ENCODE data around the gene MYL1.

GRCh38 chr2:210277133-210277532, 37.8 kb downstream of the MYL1 start:
- TF ChIP-seq, protein P1, sequence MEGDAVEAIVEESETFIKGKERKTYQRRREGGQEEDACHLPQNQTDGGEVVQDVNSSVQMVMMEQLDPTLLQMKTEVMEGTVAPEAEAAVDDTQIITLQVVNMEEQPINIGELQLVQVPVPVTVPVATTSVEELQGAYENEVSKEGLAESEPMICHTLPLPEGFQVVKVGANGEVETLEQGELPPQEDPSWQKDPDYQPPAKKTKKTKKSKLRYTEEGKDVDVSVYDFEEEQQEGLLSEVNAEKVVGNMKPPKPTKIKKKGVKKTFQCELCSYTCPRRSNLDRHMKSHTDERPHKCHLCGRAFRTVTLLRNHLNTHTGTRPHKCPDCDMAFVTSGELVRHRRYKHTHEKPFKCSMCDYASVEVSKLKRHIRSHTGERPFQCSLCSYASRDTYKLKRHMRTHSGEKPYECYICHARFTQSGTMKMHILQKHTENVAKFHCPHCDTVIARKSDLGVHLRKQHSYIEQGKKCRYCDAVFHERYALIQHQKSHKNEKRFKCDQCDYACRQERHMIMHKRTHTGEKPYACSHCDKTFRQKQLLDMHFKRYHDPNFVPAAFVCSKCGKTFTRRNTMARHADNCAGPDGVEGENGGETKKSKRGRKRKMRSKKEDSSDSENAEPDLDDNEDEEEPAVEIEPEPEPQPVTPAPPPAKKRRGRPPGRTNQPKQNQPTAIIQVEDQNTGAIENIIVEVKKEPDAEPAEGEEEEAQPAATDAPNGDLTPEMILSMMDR (conservative IDR thresholded peaks at IDR 0.05 in 1 of 2, IDR thresholded peaks at IDR 0.05 in 1 of 2; ENCODE audit: low read depth in 1 of 2, low read length in 2 of 2): no peak
- TF ChIP-seq EZH2 (IDR thresholded peaks at IDR 0.05; ENCODE audit: low read length, missing control alignments): no peak

Data from fibroblast of lung (primary cell).